ENCODE measurements around the gene VWCE.

VWCE gene

GRCh38 chr11:61331651-61332050 is 36.5 kb upstream of the VWCE start:
- ChIA-PET CTCF (interaction anchor here (0.7 to 11.7 kb wide), 6 partner anchors 16 to 77 kb away, joined by 3 to 150 read pairs (median 5); partner anchors contain the start of genes CYB561A3, TMEM138 and TMEM216), POLR2A (interaction anchor here (1.4 kb wide), 1 partner anchor 30 kb away, joined by 8 read pairs; the partner anchor contains the start of genes CYB561A3 and TMEM138)
- peak overlapping the region; percentile 95 for H3K4me3 ChIP-seq (ENCODE audit: low read depth, low read length)
- no peak for DNase-seq (ENCODE audit: low read depth, low spot score)
- no peak for TF ChIP-seq CTCF (IDR thresholded peaks at IDR 0.05; ENCODE audit: insufficient read depth, low read length, missing control alignments)

GRCh38 chr11:61329871-61330270 is 34.8 kb upstream of the VWCE start:
- CTCF ChIA-PET, result interaction anchor here (0.9 to 11.7 kb wide), 4 partner anchors 41 to 76 kb away, joined by 4 to 150 read pairs (median 14); partner anchors contain the start of gene TMEM216
- no peak for DNase-seq (ENCODE audit: low read depth, low spot score)
- POLR2A ChIA-PET, result no interaction called here
- H3K4me3 ChIP-seq (ENCODE audit: low read depth, low read length), result no peak overlapping the region
- TF ChIP-seq CTCF (IDR thresholded peaks at IDR 0.05; ENCODE audit: insufficient read depth, low read length, missing control alignments), result no peak

GRCh38 chr11:61328351-61328750 is 33.2 kb upstream of the VWCE start:
- ChIA-PET CTCF (interaction anchor here (0.9 to 11.7 kb wide), 9 partner anchors 8 to 74 kb away, joined by 3 to 150 read pairs (median 4); partner anchors contain the start of genes TMEM138 and TMEM216), POLR2A (interaction anchor here (1.0 kb wide), 1 partner anchor 34 kb away, joined by 3 read pairs; the partner anchor contains the start of gene TMEM138)
- no peak for DNase-seq (ENCODE audit: low read depth, low spot score)
- no peak overlapping the region for H3K4me3 ChIP-seq (ENCODE audit: low read depth, low read length)
- no peak for TF ChIP-seq CTCF (IDR thresholded peaks at IDR 0.05; ENCODE audit: insufficient read depth, low read length, missing control alignments)

- CTCF ChIA-PET, result interaction anchor here (0.9 to 11.7 kb wide), 12 partner anchors 9 to 74 kb away, joined by 3 to 150 read pairs (median 4); partner anchors contain the start of genes TMEM138 and TMEM216
- POLR2A ChIA-PET, result interaction anchor here (0.9 to 1.0 kb wide), 2 partner anchors 35 to 51 kb away, joined by 3 to 4 read pairs; partner anchors contain the start of gene TMEM138
- DNase-seq (ENCODE audit: low read depth, low spot score), result peak; percentile 54
- TF ChIP-seq CTCF (IDR thresholded peaks at IDR 0.05; ENCODE audit: insufficient read depth, low read length, missing control alignments), result no peak
- no peak overlapping the region for H3K4me3 ChIP-seq (ENCODE audit: low read depth, low read length)
Measured at GRCh38 chr11:61327669-61328071, 32.6 kb upstream of the VWCE start.

- POLR2A ChIA-PET, result no interaction called here
- no peak for DNase-seq (ENCODE audit: low read depth, low spot score)
Measured at GRCh38 chr11:61325649-61326414, 30.7 kb upstream of the VWCE start.

More at GRCh38 chr11:61325649-61326414, 30.7 kb upstream of the VWCE start:
- no peak for TF ChIP-seq CTCF (IDR thresholded peaks at IDR 0.05; ENCODE audit: insufficient read depth, low read length, missing control alignments)
- CTCF ChIA-PET, result interaction anchor here (1.3 to 11.7 kb wide), 3 partner anchors 11 to 71 kb away, joined by 4 to 150 read pairs (median 5); no protein-coding TSS in a partner anchor
- no peak overlapping the region for H3K4me3 ChIP-seq (ENCODE audit: low read depth, low read length)

Measured in AG04449 (cell line).